Measurements from ENCODE around the gene GKN1.

GRCh38 chr2:68971591-68972231 is 2.7 kb upstream of the GKN1 start:
- TF ChIP-seq, protein P1, sequence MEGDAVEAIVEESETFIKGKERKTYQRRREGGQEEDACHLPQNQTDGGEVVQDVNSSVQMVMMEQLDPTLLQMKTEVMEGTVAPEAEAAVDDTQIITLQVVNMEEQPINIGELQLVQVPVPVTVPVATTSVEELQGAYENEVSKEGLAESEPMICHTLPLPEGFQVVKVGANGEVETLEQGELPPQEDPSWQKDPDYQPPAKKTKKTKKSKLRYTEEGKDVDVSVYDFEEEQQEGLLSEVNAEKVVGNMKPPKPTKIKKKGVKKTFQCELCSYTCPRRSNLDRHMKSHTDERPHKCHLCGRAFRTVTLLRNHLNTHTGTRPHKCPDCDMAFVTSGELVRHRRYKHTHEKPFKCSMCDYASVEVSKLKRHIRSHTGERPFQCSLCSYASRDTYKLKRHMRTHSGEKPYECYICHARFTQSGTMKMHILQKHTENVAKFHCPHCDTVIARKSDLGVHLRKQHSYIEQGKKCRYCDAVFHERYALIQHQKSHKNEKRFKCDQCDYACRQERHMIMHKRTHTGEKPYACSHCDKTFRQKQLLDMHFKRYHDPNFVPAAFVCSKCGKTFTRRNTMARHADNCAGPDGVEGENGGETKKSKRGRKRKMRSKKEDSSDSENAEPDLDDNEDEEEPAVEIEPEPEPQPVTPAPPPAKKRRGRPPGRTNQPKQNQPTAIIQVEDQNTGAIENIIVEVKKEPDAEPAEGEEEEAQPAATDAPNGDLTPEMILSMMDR (IDR thresholded peaks at IDR 0.05): no peak
- TF ChIP-seq POLR2A (IDR thresholded peaks at IDR 0.05): no peak

Data from gastroesophageal sphincter (tissue), 3 donors.